Calu3 (cell line): Measurements from ENCODE around the gene KIAA1958. TPM values are rescaled to one million over a fixed set of nuclear protein-coding genes. Genes with fewer than 3 reads are reported as not detected.

ENCODE experiments used
- BruUV-seq: library from RNA; stranded (reverse); fragments of 400-500 nt; replicated peaks from 2 replicates; lab custom pipeline; 2021; lab: Mats Ljungman, UMichigan
- CTCF ChIA-PET: fragments of 300-600 bp; sonication (Branson Sonifier 250); formaldehyde crosslinking; loops from one replicate; lab custom pipeline; 2022; ENCODE audit warnings: antibody characterized with exemption; lab: Charles Lee
- DNase-seq: peaks from one replicate; pipeline ENCODE4 v3.0.0; 2022
- H3K27ac Mint-ChIP-seq: one replicate; pipeline ENCODE4 v1.8.0; 2022; ENCODE audit warnings: mixed read lengths; ENCODE audit not compliant: unreplicated experiment
- H3K27me3 Mint-ChIP-seq: one replicate; pipeline ENCODE4 v1.8.0; 2022; ENCODE audit warnings: mixed read lengths; ENCODE audit not compliant: unreplicated experiment
- H3K36me3 Mint-ChIP-seq: one replicate; pipeline ENCODE4 v1.8.0; 2022; ENCODE audit warnings: mild to moderate bottlenecking, moderate library complexity, mixed read lengths; ENCODE audit not compliant: insufficient read depth, unreplicated experiment
- H3K4me1 Mint-ChIP-seq: one replicate; pipeline ENCODE4 v1.8.0; 2022; ENCODE audit warnings: mild to moderate bottlenecking, low read depth, mixed read lengths; ENCODE audit not compliant: unreplicated experiment
- H3K4me3 Mint-ChIP-seq: one replicate; pipeline ENCODE4 v1.8.0; 2022; ENCODE audit warnings: mild to moderate bottlenecking, low read depth, moderate library complexity, mixed read lengths; ENCODE audit not compliant: unreplicated experiment
- H3K9me3 Mint-ChIP-seq: one replicate; pipeline ENCODE4 v1.8.0; 2022; ENCODE audit warnings: low read depth, mixed read lengths; ENCODE audit not compliant: unreplicated experiment
- CTCF ChIP-seq: fragments of 200-600 bp; IDR thresholded peaks from one replicate; pipeline ENCODE4 v1.8.0; 2022; ENCODE audit warnings: antibody characterized with exemption; ENCODE audit not compliant: unreplicated experiment
- intact Hi-C: fragments of 100-400 bp; cut with micrococcal nuclease; formaldehyde crosslinking; loops from one replicate; pipeline ENCODE4 v1.10.0; 2022; ENCODE audit not compliant: unreplicated experiment
- total RNA-seq: library from RNA; stranded (reverse); gene quantifications from 2 replicates; pipeline ENCODE4 v1.2.3, GENCODE V29; 2022

The KIAA1958 gene
- total RNA-seq, 1 experiment from 2014 or later, result 13.0 TPM

- Mint-ChIP-seq H3K4me3 (no peak overlapping the region), H3K4me1 (peaks cover 8% of the 10 kb centered on the region), H3K27ac (no peak overlapping the region), H3K9me3 (no peaks in the 10 kb centered on the region), H3K36me3 (peaks cover 6% of the 10 kb centered on the region), H3K27me3 (no peaks in the 10 kb centered on the region)
- no peak for TF ChIP-seq CTCF
- DNase-seq, result no peak
- CTCF ChIA-PET, result no interaction called here
- intact Hi-C loops, result no loop called here
- no TSS peak for BruUV-seq
Observed at GRCh38 chr9:112572416-112572815, 85.8 kb downstream of the KIAA1958 start.

DNA sequence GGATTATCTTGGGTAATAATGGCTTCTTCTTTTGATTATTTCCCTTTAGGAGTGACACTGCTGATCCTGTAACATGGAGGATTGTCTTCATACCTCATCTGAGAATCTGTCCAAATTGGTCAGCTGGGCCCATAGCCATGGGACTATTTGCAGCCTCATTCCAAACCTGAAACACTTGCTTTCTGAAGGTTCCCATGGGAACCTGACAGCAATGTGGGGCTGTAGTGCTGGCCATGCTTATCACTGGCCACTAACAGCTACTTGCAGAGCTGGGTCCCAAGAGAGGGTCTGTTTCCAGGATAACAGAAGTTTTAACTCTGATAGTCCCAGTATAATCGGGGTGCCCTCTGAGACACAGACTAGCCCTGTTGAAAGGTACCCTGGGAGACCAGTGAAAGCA, 87.4 kb downstream of the KIAA1958 start:
- CTCF ChIA-PET, result interaction anchor here (0.7 kb wide), 1 partner anchor 18 kb away, joined by 4 read pairs; no protein-coding TSS in a partner anchor
- Mint-ChIP-seq H3K36me3 (peaks cover 6% of the 10 kb centered on the region), H3K9me3 (no peaks in the 10 kb centered on the region), H3K4me3 (no peak overlapping the region), H3K4me1 (peaks cover 8% of the 10 kb centered on the region), H3K27ac (no peak overlapping the region), H3K27me3 (no peaks in the 10 kb centered on the region)
- intact Hi-C loops, result no loop called here
- no TSS peak for BruUV-seq
- TF ChIP-seq CTCF, result no peak
- DNase-seq, result no peak

GRCh38 chr9:112575107-112575506, 88.5 kb downstream of the KIAA1958 start:
- no peak for DNase-seq
- intact Hi-C loops, result no loop called here
- Mint-ChIP-seq H3K27ac (no peak overlapping the region), H3K36me3 (peaks cover 6% of the 10 kb centered on the region), H3K4me3 (no peak overlapping the region), H3K4me1 (peaks cover 8% of the 10 kb centered on the region), H3K9me3 (no peaks in the 10 kb centered on the region), H3K27me3 (no peaks in the 10 kb centered on the region)
- TF ChIP-seq CTCF, result no peak
- CTCF ChIA-PET, result no interaction called here
- no TSS peak for BruUV-seq

DNA sequence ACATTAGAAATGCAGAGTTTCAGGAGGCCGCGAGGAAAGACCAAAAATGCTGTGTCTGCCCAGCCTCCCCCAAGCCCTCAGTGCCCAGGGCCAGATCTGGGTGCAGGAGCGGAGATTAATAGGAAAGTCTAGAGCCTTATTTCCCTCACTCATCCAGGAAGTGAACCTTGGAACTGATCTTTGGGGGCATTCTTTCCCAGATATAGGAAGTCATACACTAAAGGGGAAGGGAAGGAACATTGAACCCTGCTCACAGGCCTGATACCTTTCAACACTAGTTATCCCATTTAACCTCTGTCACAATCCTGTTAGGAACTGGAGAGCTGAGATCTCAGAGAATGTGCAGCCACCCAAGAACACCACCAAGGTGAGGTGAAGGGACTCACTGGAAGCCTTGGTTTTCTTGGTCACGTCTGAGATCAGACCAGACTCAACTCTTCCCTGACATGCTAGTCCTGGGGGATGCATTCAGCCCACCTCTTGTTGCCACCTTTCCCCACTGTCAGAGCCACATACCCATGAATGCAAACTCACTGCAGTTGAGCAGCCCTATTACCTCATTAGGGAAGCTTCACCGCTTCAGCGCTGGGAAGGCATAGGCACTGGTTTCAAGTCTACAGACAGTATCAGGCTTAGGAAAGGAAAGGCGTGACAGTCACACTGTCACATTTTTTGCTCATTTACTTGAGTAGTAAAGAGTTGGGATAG, 95.0 kb downstream of the KIAA1958 start:
- DNase-seq, result no peak
- H3K9me3 Mint-ChIP-seq, result no peaks in the 10 kb centered on the region
- no peak overlapping the region for H3K4me3 Mint-ChIP-seq
- no TSS peak for BruUV-seq
- intact Hi-C loops, result no loop called here
- H3K27ac Mint-ChIP-seq, result no peak overlapping the region
- CTCF ChIA-PET, result no interaction called here
- no peak for TF ChIP-seq CTCF
- H3K27me3 Mint-ChIP-seq, result no peaks in the 10 kb centered on the region
- no peaks in the 10 kb centered on the region for H3K4me1 Mint-ChIP-seq
- H3K36me3 Mint-ChIP-seq, result no peaks in the 10 kb centered on the region
